Esophagus mucosa (tissue), 1 donor: ENCODE data around the gene EGR1. TPM values are rescaled to one million over a fixed set of nuclear protein-coding genes. Genes with fewer than 3 reads are reported as not detected.
"Not testable (repeated sequence)": the region's sequence is repeated elsewhere in the genome, so short reads cannot be mapped to it uniquely, and the experiment has no call there.

ENCODE experiments used
- ATAC-seq: fragments of 200-7000 bp; cut with Tn5 transposase; one replicate; pipeline ENCODE4 v1.9.1; 2020
- total RNA-seq: library from RNA; stranded (reverse); gene quantifications from one replicate; pipeline ENCODE4 v1.2.4, GENCODE V29; 2023
- donor health status: DM: yes; HTN: yes; CAD: no.

Gene EGR1
- total RNA-seq, 1 donor from 2014 or later: 35.1 TPM

DNA sequence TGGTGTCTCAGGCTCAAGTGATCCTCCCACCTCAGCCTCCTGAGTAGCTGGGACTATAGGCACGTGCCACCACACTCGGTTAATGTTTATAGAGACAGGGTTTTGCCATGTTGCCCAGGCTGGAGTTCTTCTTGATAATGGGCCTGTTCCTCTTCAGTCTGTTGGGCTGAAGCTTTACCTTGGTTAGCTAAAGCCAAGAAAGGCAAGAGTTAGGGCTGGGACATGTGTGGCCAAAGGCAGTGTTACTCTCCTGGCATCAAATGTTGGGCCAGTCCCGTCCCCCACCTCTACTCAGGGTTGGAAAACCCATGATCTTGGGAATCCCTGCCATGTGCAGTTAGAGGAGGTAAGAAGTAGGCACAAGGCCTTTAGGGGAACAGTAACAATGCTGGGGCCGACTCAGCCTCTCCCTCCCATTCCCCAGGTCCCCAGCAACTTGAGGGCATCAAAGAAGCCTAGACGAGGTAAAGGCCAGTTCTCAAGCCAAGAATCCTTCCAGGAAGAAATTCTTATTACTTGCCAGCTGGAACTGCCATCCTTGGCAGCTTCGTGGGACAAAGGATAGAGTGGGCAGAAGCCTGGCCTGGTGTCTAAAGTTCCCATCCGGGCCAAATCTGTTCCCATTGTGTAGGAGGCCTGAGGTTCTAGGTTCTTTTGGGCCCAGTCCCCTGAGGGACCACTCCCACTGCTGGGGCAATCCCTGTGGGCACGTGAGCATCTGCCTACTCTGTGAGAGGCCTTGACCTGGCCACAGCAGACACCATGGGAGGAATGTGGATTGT lies 4.5 kb downstream of the EGR1 start:
- ATAC-seq: peak; percentile 30

GRCh38 chr5:138470322-138471051 lies 5.2 kb downstream of the EGR1 start:
- peak; percentile 30 for ATAC-seq

DNA sequence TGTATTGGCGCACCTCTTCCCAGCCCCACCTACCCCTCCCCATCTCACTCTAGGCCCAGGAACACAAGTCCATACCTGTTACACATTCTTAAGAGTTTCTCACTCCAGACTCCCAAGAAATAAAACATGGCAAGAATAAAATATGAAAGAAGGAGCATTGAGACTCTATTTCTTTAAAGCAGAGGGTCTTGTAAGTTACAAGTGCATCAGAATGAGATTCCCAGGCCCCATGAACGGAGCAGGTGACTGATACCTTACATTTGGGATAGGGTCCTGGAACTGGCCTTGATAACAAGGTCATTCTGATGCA lies 5.7 kb downstream of the EGR1 start:
- no peak for ATAC-seq

- ATAC-seq: no peak
Observed at GRCh38 chr5:138472353-138472752, 7.1 kb downstream of the EGR1 start.

DNA sequence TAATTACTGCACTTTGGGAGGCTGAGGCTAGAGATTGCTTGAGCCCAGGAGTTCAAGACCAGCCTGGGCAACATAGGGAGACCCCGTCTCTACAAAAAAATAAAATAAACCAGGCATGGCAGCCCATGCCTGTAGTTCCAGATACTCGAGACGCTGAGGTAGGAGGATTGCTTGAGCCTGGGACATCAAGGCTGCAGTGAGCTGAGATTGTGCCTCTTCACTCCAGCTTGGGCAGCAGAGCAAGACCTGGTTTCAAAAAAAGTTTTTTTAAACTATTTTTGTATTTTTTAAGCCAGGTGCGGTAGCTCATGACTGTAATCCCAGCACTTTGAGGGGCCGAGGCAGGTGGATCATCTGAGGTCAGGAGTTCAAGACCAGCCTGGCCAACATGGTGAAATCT lies 7.9 kb downstream of the EGR1 start:
- ATAC-seq: not testable (repeated sequence)

DNA sequence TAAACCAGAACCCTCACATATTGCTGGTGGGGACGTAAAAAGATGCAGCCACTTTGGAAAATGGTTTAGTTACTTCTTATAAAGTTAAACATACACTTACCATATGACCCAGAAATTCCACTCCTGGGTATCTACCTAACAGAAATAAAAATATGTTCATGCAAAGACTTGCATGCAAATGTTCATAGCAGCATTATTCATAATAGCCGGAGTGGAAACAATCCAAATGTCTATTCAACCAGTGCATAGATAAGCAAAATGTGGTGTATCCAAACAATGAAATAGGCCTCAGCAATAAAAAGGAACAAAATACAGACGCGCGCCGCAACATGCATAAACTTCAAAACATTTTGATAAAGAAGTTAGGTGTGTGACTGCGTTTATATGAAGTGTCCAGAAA lies 11.6 kb downstream of the EGR1 start:
- ATAC-seq: no peak

GRCh38 chr5:138482638-138483037 lies 17.4 kb downstream of the EGR1 start:
- ATAC-seq: peak; percentile 97

- ATAC-seq: peak; percentile 56
Observed at GRCh38 chr5:138488481-138488945, 23.2 kb downstream of the EGR1 start.

DNA sequence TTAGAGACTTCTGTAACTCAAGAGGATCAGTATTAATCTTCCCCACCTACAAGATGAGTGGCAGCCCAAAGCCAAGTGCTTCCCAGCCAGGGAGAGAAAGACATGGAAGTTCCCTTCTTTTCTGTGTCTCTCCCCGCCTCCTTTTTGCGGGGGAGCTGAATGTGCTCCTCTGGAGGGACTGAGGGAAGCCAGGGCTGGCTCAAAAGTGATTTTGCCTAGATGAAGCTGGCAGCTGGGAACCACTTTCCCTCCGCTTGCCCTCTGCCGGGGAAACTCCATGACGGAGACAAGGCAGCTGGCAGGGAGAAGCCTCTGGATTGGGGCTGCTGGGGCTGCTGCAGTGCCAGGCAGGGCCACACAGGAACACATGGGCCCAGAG lies 24.4 kb downstream of the EGR1 start:
- no peak for ATAC-seq

- ATAC-seq: peak; percentile 5
Observed at GRCh38 chr5:138490648-138491283, 25.5 kb downstream of the EGR1 start.

GRCh38 chr5:138491284-138491648 lies 26.0 kb downstream of the EGR1 start:
- ATAC-seq: peak; percentile 37

GRCh38 chr5:138491669-138492559 lies 26.6 kb downstream of the EGR1 start:
- peak; percentile 92 for ATAC-seq

DNA sequence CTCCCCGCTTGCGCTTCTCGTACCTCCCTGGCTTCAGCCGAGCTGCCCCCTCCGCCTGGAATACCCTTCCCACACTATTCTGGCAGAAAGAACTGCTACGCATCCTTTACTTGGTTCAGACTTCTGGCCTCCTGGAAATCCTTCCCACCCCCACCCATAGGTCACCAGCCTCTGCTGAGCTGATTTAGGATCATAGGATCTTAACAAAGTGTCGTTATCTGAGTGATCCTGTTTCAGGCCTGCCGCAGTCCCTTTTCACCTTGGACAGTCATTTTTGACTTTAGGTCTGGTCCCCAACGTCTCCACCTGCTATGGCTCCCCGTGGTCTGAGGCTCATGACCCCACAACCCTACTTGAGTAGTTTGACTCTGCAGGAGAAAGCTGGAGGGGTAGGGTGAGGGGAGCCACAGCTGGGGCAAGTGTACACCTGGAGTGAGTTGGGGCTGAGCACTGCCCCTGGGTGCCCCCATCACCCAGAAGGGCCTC lies 27.3 kb downstream of the EGR1 start:
- no peak for ATAC-seq

- no peak for ATAC-seq
Observed at GRCh38 chr5:138495351-138495750, 30.1 kb downstream of the EGR1 start.

GRCh38 chr5:138498376-138498775 lies 33.1 kb downstream of the EGR1 start:
- no peak for ATAC-seq

DNA sequence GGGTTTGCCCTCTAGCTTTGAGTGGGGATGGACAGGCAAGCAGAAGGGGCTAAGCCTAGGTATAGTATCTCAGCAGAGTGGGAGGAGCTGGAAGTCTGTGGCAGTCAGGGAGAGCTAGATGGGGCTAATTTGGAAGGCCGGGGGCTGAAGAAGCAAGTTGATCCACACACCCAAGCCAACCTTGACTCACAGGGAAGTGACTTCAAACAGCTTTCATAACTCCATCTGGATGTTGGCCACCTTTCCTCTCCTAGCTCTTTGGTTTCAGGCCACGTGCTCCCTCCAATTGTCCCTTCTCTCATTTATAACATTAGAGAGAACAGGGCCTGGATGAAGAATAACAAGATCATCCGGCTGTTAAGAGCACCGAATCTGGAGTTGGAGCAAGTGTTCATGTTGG lies 36.8 kb downstream of the EGR1 start:
- ATAC-seq: peak; percentile 60

DNA sequence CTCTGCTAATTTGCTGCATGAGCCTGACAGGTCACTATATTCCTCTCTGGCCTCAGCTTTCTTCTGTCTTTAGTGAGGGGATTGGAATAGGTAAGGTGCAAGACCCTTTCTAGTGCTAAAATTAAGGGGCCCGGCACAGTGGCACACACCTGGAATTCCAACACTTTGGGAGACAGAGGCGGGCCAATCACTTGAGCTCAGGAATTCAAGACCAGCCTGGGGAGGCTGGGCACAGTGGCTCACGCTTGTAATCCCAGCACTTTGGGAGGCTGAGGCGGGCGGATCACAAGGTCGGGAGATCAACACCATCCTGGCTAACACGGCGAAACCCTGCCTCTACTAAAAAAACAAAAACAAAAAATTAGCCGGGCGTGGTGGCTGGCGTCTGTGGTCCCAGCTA lies 37.2 kb downstream of the EGR1 start:
- ATAC-seq: no peak

DNA sequence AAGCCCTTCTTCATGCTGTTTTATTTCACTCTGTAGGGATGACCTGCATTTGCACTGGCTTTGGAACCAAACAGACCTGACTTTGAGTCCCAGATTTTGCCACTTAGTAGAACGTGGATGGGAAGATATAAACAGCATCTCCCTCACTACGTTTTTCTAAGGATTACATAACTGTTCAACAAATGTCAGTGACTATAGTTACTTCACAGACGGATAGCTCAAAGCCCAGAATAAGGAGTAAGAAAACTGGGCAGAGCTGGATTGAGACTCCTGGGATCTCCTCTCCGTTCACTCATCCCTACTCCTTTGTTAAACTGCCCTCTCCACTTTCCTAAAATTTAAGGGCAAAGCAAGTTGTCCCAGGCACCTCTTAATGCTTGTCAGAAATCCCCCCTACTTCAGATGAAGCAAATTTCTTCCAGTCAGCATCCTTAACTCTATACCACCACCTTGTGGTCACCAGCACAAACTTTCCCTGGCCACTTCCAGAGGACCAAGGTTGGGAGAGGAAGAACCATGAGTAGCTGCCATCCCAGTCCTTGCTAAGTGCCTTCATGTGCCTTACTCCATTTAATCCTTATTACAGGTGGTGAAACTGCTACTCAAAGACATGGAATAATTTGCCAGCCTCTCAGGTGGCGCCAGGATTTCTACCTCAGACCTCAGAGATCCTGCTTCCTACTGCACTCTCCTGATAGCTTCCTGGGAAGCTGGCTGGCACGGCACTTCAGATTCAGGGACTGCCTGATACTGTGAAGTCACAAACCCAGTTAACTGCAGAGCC lies 38.4 kb downstream of the EGR1 start:
- peak; percentile 55 for ATAC-seq

DNA sequence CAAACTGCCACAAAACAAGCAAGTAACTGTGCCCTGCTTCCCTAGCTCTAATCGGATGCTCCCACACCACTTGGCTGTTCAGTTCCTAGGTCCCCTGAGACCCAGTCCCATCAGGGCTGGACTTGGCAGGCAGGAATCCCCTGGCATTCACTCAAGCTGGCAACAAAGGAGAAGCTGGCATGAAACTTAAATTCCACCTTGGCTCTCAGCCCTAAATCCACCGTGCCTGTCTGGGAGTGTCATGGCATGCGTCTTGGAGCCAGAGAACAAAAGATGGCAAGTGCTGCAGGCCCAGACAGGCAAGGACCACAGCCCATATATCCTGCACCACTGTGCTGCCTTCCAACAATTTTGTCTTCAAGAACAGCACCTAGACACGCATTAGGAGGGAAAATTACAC lies 39.5 kb downstream of the EGR1 start:
- ATAC-seq: peak; percentile 85

DNA sequence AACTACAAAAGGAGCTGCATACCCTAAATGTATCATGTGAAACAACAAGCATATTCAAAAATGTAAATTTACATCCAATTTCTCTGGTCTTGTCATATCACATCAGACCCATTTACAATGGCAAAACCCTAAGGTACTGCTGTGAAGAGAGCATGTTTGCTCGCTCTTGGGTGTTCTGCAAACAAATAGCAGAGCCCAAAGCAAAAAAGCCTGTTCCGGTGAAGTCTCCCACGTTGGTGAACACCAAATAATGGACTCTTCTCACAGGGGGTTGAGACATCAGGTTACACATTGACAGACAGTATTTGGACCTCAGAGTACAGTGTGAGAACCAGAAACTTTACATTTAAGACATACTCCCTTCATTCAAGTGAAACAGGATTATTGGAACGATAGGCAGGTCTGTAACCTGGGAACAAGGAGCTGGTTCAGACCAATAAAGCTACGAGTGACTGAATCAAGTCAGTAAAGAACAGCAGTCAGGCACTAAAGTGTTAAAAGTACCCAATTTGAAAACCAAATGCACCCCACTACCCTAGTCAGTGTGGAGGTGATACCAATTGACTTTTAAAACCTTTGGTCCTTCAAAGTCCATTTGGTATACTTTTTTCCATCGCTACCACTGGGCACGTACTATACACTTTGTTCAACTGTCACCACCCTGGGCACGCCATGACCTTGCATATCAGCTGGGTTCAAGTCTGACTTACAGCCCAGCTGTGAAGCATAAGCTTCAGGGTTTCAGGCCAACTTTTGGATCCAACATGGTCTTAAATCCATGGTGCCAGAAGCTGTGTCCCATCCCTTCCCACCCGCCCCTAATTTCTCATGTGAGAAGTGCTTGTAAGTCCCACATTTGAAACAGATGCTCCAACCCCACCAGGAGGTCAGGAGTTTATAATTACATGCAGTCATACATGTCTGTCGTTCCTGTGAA lies 41.4 kb downstream of the EGR1 start:
- ATAC-seq: no peak

GRCh38 chr5:138507485-138507884 lies 42.2 kb downstream of the EGR1 start:
- not testable (repeated sequence) for ATAC-seq
